NCI-H146 treated with DMSO at 0.1 percent for 48 hours (cell line): ENCODE data around the gene MEGF6.

ENCODE experiments used
- DNase-seq: peaks from one replicate; lab custom pipeline; 2025; ENCODE audit not compliant: unreplicated experiment; lab: John Stamatoyannopoulos, UW

The MEGF6 gene

DNA sequence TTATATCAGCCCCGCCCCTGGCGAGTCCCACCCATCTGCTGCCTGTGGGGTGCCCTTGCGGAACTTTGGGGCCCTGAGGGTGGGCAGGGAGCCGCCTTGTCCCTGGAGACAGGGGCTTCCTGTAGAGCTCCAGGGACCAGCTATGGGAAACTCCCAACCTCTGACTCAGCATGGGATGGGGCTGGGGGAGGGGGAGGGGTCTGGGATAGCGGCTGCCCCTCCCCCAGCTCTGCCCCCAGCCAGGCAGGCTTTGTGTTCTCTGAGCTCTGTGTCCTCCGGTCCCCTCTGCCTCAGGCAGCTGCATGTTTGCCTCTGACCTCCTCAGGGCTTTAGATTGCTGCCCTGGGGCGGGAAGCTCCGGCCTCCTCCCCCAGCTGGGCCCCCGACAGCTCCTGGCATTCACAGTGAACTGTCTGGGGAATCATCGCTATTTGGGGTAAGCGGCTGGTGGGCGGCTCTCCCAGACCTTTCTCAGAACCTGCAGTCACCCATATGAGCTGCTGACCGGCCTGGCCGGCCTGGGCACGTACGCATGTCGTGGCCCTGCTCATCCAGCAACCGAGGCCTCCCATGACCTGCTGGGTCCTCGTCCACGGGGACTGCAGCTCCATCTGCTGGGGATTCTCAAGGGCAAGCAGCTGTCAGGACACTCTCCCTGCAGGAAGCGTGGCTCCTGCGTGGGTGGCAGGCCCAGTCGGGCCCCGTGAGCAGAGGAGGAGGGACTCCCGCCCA is 139.8 kb downstream of the MEGF6 start:
- DNase-seq = no peak

DNA sequence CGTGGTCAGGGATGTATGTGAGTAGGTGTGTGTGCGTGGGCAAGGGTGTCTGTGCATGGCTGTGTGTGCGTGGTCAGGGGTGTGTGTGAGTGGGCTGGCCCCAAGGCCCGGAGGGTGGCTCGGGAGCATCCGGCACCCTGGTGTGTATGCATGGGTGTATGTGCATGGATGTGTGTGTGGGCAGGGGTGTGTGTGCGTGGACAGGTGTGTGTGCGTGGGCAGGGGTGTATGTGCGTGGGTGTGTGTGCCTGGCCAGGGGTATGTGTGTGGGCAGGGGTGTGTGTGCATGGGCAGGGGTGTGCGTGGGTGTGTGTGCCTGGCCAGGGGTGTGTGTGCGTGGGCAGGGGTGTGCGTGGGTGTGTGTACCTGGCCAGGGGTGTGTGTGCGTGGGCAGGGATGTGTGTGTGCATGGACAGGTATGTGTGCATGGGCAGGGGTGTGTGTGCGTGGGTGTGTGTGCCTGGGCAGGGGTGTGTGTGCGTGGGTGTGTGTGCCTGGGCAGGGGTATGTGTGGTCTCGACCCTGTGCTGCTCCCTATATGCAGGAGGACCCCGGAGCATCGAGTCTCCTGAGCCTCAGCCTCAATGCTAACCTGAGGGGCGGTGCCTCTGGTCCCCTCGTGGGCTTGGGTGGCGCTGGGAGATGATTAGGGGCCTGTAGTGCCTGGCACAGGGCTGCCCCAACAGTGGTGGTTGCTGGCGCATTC is 140.5 kb downstream of the MEGF6 start:
- no peak for DNase-seq

DNA sequence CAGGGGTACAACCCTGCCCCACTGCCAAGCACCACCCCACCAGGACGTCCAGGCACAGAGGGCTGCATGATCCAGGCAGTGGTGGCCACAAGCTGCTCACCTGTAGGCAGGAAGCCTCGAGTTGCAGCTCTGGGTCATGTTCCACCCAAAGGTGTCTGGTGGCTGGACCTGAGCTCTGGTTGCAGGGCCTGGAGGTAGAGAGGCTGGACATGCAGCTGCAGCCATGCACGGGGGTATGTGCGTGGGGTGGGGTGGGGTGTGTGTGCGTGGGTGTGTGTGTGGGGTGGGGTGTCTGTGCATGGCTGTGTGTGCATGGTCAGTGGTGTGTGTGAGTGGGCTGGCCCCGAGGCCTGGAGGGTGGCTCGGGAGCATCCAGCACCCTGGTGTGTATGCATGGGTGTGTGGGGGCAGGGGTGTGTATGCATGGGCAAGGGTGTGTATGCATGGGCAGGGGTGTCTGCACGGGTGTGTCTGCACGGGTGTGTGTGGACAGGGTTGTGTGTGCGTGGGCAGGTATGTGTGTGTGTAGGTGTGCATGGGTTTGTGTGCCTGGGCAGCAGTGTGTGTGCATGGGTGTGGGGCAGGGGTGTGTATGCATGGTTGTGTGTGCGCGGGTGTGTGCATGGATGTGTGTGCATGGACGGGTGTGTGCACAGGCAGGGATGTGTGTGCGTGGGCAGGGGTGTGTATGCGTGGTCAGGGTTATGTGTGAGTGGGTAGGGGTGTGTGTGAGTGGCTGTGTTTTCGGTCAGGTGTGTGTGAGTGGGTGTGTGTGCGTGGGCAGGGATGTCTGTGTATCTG is 141.3 kb downstream of the MEGF6 start:
- no peak for DNase-seq

DNA sequence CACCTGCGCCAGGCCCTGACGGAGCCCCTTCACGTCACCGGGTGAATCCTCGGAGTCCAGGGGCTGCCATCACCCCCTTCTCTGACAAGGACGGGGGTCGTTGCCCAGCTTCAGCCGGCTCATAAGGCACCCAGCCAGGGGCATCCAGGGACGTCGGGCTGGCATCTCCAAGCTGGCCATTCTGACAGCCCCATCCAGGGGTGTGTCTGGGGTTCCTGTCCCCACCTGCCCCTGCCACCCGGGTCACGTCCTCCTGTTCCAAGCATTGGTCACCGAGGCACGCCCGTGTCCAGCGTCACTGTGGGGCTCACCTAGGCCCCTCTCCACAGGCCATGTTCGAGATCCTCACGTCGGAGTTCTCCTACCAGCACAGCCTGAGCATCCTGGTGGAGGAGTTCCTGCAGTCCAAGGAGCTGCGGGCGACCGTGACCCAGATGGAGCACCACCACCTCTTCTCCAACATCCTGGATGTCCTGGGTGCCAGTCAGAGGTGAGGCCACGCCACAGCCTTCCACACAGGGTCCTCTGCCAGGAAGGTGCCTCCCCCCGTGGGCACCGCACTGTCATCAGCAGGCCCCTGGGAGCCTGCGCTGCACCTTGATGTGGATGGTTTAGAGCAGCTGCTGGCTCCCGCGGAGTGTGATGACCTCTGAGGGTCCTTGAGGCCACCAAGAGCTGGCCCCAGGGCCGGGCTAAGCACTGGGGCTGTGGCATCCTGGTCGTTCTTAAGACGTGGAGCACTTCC is 142.0 kb downstream of the MEGF6 start:
- DNase-seq = no peak

DNA sequence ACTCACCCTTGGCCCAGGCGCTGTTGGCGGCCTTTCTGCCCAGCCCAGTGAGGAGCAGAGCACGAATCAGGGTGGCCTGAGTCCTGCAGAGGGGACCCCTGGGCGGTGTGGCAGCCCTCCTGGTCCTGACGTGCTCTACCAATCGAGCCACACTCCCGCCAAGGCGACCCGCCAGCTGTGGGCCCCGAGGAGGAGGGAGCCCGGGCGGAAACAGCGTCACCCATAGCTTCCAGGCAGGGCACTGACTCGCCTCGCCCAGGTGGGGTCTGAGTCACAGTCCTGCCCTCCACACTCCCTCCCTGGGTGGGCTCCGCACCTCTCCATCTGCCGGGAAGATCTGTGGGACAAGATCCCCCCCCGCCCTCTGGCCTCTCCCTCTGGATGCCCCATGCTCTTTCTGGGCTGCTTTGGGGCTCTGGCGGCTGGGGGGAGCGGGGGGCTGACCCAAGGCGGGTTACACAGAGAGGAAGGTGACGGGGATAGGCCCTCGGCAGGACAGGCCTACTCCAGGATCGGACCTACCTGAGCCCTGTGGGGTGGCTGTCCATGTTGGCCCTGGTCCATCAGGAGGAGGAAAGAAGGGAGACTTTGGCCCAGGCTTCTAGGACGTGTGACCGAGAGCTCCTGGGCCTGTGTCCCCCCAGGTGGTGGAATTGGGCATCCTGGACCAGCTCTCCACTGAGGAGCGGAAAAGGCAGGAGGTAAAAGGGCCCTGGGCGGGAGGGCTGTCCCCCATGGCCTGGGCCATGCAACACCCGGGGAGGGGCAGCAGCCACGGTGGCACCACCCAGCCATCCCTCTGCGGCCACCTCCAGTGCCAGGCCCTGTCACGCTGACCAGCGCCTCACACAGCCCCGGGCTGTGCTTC is 142.8 kb downstream of the MEGF6 start:
- no peak for DNase-seq

DNA sequence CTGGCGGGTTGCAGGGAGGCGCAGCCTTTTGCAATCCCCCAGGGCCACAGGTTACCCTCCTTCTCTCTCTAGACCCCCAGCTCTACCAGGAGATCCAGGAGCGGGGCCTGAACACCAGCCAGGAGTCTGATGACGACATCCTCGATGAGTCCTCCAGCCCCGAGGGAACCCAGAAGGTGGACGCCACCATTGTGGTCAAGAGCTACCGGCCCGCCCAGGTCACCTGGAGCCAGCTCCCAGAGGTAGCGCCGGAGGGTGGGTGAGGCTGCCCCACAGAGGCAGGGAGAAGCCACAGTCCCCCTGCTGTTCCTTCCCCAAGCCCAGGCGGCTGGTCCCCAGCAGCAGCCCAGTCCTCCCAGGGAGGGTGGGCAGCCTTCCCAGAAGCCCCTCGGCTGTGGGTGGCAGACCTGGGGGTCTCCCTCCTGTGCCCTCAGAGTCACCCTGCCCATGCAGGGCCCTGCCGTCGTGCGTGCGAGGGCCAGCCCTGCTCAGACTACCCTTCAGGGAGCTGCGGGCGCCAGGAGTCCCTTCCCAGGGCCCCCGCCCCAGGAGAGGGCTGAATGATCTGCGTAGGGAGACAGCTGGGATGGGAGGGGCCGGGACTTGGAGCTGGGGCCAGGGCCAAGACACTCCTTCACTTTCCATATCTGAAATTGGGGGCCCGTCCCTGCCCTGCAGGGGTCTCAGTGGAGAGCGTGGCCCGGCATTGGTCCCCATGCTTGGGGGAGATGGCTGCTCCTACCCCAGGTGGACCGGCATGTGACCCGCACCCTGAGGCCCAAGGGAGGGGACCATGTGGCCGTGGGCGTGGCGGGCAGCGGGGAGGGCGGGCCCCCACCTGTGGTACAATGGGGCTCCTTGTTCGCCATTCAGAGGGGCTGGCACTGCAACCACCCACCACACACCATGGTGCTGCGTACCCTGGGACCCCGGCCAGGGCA is 143.9 kb downstream of the MEGF6 start:
- DNase-seq = no peak

DNA sequence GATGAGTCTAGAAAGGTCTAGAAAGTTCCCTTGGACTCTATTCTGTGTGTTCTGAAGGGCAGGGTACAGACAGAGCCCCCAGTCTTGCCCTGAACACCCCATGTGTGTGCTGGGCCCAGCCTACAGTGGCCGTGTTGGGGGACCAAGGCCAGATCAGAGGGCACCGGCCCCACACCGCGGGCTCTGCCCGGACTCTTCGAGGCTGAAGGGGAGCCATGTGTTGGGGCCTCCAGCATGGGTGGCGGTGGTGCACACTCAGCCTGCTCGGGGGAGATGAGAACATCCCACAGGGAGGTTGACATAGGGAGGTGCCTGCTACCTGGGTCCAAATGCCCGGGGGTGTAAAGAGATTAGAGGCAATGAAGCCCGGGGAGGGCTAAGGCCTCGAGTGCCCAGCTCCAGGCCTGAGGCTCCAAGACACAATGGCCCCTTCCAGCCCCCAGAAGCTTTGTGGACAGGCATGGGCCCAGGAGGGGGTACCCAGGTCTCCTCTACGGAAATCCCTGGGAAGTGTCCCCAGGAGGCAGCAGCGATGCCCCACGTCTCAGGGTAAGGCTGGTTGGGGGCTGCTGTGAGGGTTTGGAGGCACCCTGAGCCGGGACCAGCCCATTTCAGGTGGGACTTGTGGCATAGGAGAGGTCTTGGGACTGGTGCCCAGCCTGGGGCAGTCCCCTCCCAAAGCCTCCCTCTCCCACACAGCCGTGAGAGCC is 144.8 kb downstream of the MEGF6 start:
- no peak for DNase-seq

DNA sequence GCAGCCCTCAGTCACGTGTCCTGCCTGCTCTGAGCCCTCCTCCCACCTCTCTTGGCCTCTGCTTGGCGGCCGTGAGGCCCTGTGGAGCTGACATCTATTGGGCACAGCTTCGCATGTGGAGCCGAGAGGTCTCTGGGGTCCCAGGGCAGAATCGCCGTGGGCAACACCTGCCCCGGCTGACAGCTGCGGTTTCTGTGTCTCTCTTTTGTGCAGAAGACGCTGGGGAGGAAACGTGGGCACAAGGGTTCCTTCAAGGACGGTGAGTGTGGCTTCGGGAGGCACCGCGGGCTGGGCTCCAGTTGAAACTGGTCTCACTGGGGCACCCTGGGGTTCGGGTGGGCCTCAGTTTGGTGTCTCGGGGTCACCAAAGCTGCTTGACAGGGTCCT is 145.4 kb downstream of the MEGF6 start:
- no peak for DNase-seq

DNA sequence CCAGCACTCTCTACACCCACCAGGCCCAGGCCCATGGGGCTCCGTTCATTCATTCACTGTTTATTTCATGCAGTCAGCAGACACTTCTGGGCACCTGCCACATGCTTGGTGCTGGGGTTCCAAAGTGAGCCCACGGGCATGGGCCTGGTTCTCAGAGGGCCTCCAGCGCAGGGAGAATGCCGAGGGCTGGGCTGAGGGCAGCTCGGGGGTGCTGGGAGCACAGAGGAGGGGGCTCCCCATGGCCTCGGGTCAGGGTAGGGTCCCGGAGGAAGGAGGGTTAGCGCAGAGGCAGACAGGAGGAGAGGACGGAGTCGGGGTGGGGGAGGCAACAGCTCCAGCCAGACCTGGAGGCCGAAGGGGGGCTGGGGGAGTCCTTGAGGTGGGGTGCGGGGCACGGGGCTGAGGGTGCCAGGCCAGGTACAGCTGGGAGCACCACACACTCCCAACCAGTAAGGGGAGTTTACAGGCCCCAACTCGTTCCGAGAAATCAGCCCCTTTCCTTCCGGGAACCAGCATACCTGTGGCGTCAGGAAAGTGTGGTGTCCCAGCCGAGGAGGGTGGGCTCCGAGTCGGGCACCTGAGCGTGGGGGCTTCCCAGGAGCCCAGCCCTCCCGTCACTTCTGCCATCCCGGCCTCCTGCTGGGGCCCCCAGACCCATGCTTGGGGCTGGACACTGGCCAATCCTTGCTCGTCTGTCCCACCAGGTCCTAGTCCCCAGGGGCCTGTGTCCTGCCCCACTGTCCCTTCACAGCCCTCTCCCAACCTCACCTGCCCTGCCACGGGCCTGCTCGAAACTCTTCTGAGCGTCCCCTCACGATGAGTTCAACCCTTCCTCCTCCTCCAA is 146.0 kb downstream of the MEGF6 start:
- DNase-seq = no peak

- DNase-seq = no peak
Measured at GRCh38 chr1:3464649-3465025, 146.7 kb downstream of the MEGF6 start.

DNA sequence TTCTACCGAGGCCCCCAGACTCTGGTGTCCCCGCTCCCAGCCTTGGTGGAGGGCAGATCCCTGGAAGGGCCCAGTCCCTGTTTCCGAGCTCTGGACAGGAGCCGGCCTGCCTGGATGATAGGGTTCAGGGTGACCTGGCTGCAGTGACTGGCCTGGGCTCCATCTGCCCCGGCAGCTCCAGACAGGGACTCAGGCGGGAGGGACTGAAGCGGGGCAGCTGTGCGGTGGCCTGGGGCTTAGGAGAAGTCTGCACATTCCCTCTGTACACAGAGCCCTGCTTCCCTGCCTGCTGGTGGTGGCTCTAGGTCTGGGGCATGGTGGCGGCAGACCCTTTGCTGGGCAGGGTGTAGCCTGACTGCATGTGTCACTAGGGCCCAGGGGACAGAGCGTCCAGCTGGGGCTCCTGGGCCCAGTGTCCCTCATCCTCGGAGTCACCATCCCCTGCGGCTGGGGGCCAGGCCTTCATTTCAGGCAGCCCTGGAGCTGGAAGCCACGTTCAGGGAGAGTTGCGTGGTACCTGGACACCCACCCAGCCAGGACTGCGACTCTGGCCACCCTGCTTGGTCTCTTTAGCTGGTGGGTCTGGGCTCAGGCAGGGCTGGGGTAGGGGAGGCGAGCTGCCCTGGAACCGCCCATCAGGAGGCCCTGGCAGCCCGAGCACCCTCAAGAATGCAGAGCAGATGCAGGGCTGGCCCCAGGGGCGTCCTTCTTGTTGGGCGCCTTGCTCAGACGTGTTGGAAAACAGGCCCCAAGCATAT is 147.2 kb downstream of the MEGF6 start:
- no peak for DNase-seq

DNA sequence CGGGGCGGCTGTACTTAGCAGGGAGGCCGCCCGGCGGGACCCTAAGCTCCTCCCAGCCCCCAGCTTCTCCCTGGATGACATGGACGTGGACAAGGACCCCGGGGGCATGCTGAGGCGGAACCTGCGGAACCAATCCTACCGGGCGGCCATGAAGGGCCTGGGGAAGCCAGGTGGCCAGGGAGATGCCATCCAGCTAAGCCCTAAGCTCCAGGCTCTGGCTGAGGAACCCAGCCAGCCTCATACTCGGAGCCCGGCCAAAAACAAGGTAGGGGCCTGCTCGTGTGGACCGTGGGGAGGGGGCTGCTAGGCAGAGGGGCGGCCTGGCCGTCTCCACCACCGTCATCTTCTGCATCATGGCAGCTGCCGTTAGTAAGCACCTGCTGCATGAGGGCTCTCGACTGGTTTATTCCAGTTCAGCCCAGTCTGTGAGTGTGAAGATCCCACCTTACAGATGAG is 147.9 kb downstream of the MEGF6 start:
- DNase-seq = no peak

GRCh38 chr1:3463013-3463385 is 148.3 kb downstream of the MEGF6 start:
- no peak for DNase-seq

- no peak for DNase-seq
Measured at GRCh38 chr1:3462356-3463012, 148.8 kb downstream of the MEGF6 start.

- no peak for DNase-seq
Measured at GRCh38 chr1:3461934-3462275, 149.4 kb downstream of the MEGF6 start.

DNA sequence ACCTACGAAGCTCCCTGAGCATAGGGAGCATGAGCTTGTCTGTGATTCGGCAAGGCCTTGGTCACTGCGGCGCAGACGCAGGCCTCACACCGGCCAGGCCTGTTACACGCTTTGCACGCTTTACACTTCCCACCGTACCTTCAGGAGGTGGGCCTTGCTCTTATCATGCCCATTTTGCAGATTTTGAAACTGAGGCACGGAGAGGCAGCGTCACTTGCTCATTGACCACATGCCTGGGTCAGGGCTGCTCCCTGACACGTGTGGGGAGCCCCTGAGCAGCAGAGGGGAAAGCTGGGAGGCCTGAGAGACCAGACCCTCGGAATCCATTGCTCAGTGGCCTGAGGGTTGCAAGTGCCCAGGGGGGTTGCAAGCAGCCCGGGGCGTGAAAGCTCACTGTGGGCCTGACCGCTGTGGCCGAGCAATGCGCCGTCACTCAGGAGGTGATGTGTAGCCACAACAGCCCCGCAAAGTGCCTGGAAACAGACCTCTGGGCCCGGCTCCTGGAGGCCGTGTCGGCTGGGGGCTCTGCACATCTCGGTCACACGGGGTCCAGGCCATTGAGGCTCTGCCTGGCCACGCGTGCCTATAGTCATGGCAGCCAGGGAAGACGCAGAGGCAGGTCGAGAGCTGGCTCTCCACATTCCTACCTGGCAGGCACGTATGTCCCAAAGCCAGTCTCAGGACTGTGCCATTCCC is 149.9 kb downstream of the MEGF6 start:
- no peak for DNase-seq
